Uterus (tissue), 2 donors: ENCODE measurements around the gene OPALIN.

Source experiments
- POLR2A ChIP-seq, 2 donors: fragments of 450-650 bp; IDR thresholded peaks; one replicate each; pipeline ENCODE4 v1.6.1; 2016; ENCODE audit warnings: antibody characterized with exemption in 2 of 2, mild to moderate bottlenecking in 1 of 2, moderate library complexity in 1 of 2
- TF ChIP-seq, protein P1 (sequence below), 4 experiments: fragments of 200-600 bp in 2 of 4; fragments of 450-650 bp in 2 of 4; sonication (generic) in 2 of 4; IDR thresholded peaks; one replicate each; pipeline ENCODE4 v1.5.1; 2016 to 2019; ENCODE audit warnings: antibody characterized with exemption in 4 of 4, mild to moderate bottlenecking in 2 of 4, moderate library complexity in 1 of 4

DNA sequence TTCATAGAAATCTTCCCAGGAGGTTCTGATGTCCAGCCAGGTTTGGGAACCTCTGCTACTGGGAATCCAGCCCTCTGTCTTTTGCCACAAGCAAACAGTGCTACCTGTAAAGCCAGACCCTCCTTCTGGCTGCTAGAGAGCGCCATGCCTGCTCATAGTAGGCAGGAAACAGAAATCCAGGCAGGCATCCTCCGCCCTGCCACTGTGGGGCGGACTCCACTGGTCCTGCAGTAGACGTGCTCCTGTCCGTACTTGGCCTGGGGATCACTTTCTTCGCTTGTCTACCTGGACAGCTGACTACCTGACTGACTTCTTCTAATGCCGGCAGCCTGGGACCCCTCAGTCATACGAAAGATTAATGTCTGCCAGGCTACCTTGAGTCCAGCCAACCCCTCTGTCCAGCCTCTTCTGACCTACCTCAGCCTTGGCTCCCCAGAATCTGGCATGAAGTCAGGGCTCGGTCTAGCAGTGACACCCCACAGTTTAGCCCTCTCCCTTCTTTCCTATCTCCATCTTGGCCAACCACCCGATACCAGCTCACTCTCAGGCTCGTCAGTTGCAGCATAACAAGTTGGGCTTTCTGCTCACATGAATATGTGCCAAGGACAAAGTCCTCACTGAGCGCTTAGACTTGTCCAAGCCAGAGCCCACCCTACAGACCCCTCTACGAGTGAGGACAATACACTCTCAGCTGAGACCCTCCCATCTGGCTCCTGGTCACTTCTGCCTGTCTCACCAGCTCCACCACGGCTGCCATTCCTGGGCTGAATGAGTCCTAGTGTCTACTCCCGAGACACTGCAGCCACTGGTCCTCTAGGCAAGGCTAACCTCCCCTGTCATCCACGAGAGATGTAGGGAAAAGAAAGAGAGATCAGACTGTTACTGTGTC lies 43.9 kb upstream of the OPALIN start:
- no peak for TF ChIP-seq POLR2A (IDR thresholded peaks at IDR 0.05)
- TF ChIP-seq, protein P1, sequence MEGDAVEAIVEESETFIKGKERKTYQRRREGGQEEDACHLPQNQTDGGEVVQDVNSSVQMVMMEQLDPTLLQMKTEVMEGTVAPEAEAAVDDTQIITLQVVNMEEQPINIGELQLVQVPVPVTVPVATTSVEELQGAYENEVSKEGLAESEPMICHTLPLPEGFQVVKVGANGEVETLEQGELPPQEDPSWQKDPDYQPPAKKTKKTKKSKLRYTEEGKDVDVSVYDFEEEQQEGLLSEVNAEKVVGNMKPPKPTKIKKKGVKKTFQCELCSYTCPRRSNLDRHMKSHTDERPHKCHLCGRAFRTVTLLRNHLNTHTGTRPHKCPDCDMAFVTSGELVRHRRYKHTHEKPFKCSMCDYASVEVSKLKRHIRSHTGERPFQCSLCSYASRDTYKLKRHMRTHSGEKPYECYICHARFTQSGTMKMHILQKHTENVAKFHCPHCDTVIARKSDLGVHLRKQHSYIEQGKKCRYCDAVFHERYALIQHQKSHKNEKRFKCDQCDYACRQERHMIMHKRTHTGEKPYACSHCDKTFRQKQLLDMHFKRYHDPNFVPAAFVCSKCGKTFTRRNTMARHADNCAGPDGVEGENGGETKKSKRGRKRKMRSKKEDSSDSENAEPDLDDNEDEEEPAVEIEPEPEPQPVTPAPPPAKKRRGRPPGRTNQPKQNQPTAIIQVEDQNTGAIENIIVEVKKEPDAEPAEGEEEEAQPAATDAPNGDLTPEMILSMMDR (IDR thresholded peaks at IDR 0.05) = no peak
